ENCODE data around the gene MLF2. TPM values are rescaled to one million over a fixed set of nuclear protein-coding genes. Genes with fewer than 3 reads are reported as not detected.

The MLF2 gene
- total RNA-seq, 1 experiment from 2014 or later = 244 TPM

GRCh38 chr12:6751767-6752166 is 1.2 kb downstream of the MLF2 start:
- Histone ChIP-seq H3K27me3 (ENCODE audit: insufficient read depth, low read length) (no peaks in the 10 kb centered on the region), H4K91ac (ENCODE audit: insufficient read length, low read depth, low read length) (no peak overlapping the region), H3K23me2 (ENCODE audit: insufficient read length, low read depth, low read length, poor library complexity, severe bottlenecking) (peaks cover 3% of the 10 kb centered on the region), H3T11ph (ENCODE audit: low read length) (no peak overlapping the region), H4K20me1 (ENCODE audit: control insufficient read depth, insufficient read depth, insufficient read length) (no peaks in the 10 kb centered on the region), H3K4ac (ENCODE audit: low read depth, low read length) (no peak overlapping the region), H2BK12ac (ENCODE audit: insufficient read length, low read depth, low read length) (no peak overlapping the region), H3K56ac (ENCODE audit: insufficient read length, low read depth, low read length) (no peak overlapping the region), H3K4me1 (ENCODE audit: insufficient read depth, low read length) (peaks cover 6% of the 10 kb centered on the region; the same call in 1 of the 2 replicates), H3K18ac (ENCODE audit: insufficient read length, low read depth, low read length) (no peak overlapping the region), H4K8ac (replicated peaks; ENCODE audit: insufficient read length, low read depth, low read length) (no peak overlapping the region), H2AK5ac (ENCODE audit: insufficient read length, low read length) (no peak overlapping the region), H2BK5ac (ENCODE audit: insufficient read length, low read length) (no peak overlapping the region), H3K9me3 (ENCODE audit: control insufficient read depth, low read depth, low read length) (no peaks in the 10 kb centered on the region), H3K14ac (ENCODE audit: insufficient read depth, low read length) (no peak overlapping the region), H3K4me2 (ENCODE audit: insufficient read depth, insufficient read length, low read length) (peak overlapping the region; percentile 94), H2BK20ac (ENCODE audit: low read depth, low read length, poor library complexity, severe bottlenecking) (no peak overlapping the region), H3K23ac (ENCODE audit: insufficient read length, low read depth, low read length) (no peak overlapping the region), H4K5ac (ENCODE audit: insufficient read length, low read depth, low read length) (no peak overlapping the region), H3K27ac (ENCODE audit: insufficient read length, low read depth, low read length) (no peak overlapping the region), H2AFZ (ENCODE audit: low read length) (no peak overlapping the region), H2BK15ac (ENCODE audit: low read depth, low read length) (no peak overlapping the region), H3K79me2 (ENCODE audit: insufficient read depth, low read length) (peaks cover 4% of the 10 kb centered on the region), H3K9ac (ENCODE audit: extremely low read depth, insufficient read length, low read length) (peak overlapping the region; percentile 91), H2BK120ac (ENCODE audit: low read depth, low read length, poor library complexity, severe bottlenecking) (no peak overlapping the region), H3K79me1 (ENCODE audit: insufficient read depth, low read depth, low read length, poor library complexity, severe bottlenecking) (peaks cover 8% of the 10 kb centered on the region)
- Mint-ChIP-seq H3K4me3 (peak overlapping the region; percentile 91 to 98), H3K36me3 (ENCODE audit: insufficient read depth in 1 of 3, low read depth in 3 of 3) (peaks cover 43 to 55% (median 55%) of the 10 kb centered on the region in 3 experiments; a peak in 6 of 7 replicates), H3K27me3 (ENCODE audit: low read depth) (no peaks in the 10 kb centered on the region), H3K27ac (peak overlapping the region in 1 of 3 experiments; percentile 28; a peak in 2 of 7 replicates), H3K4me1 (peaks cover 18 to 23% of the 10 kb centered on the region in 2 experiments), H3K9me3 (no peaks in the 10 kb centered on the region)
- no peak for TF ChIP-seq CTCF (conservative IDR thresholded peaks at IDR 0.05)
- WGBS (ENCODE audit: extremely low coverage, insufficient read length, low lambda C conversion rate) = no CpG with 5 or more reads among the region's 7 CpGs
- DNase-seq = no peak

All from H9 (cell line).